HCT116 (cell line): ENCODE measurements around the gene ISCA1. TPM values are rescaled to one million over a fixed set of nuclear protein-coding genes. Genes with fewer than 3 reads are reported as not detected.

Source experiments
- ATAC-seq: fragments of 200-7000 bp; cut with Tn5 transposase; 2 replicates; pipeline ENCODE4 v1.9.1; 2020; ENCODE audit warnings: mild to moderate bottlenecking, moderate library complexity
- Bru-seq: library from RNA; stranded (reverse); fragments of 400-500 nt; gene quantifications from one replicate; lab custom pipeline; 2021; lab: Mats Ljungman, UMichigan
- BruChase-seq, 2 experiments: library from RNA; stranded (reverse); fragments of 400-500 nt; gene quantifications; one replicate each; lab custom pipeline; 2021; lab: Mats Ljungman, UMichigan
- BruUV-seq: library from RNA; stranded (reverse); fragments of 400-500 nt; replicated peaks from 2 replicates; lab custom pipeline; 2021; lab: Mats Ljungman, UMichigan
- CTCF ChIA-PET: fragments of 300-600 bp; sonication (Branson Sonifier 250); formaldehyde crosslinking; loops from one replicate; lab custom pipeline; 2021; ENCODE audit warnings: antibody characterized with exemption; lab: Charles Lee
- POLR2A ChIA-PET: fragments of 300-600, 350-600 bp; sonication (Branson Sonifier 250); formaldehyde crosslinking; loops from one replicate; lab custom pipeline; 2021; ENCODE audit warnings: antibody characterized with exemption; lab: Charles Lee
- RAD21 ChIA-PET, 2 experiments: fragments of 300-600 bp; sonication (Branson Sonifier 250); formaldehyde crosslinking; loops; one replicate each; lab custom pipeline; 2023; ENCODE audit warnings: low total read pairs in 2 of 2; ENCODE audit not compliant: uncharacterized antibody in 2 of 2, unreplicated experiment in 2 of 2, low non-redundant PET in 1 of 2; lab: Charles Lee
- DNase-seq: peaks from one replicate; pipeline ENCODE4 v3.0.0-alpha.2; 2010; ENCODE audit warnings: low read depth, low spot score
- H2AFZ ChIP-seq: fragments of 200-600 bp; shearing (Covaris generic), sonication (generic); 2 replicates; pipeline ENCODE4 v1.6.1; 2017; ENCODE audit warnings: low read depth, mixed run types, mixed read lengths, antibody characterized with exemption, low read length; ENCODE audit not compliant: poor library complexity, severe bottlenecking
- H3K27ac ChIP-seq: 2 replicates; pipeline ENCODE4 v1.5.1; 2012; ENCODE audit warnings: low read depth, low read length
- H3K27me3 ChIP-seq: fragments of 200-600 bp; sonication (generic); 2 replicates; pipeline ENCODE4 v1.6.1; 2016; ENCODE audit warnings: mixed run types, low read length, mixed read lengths; ENCODE audit not compliant: insufficient read depth
- H3K36me3 ChIP-seq, 2 experiments: fragments of 200-500 bp in 1 of 2; fragments of 200-600 bp in 1 of 2; sonication (Bioruptor generic) in 1 of 2; sonication (generic) in 1 of 2; 2 replicates each; pipeline versions ENCODE4 v1.5.1 to v1.6.1; 2014 to 2016; ENCODE audit warnings: low read length in 2 of 2, inconsistent platforms in 1 of 2, mixed read lengths in 1 of 2, mixed run types in 1 of 2; ENCODE audit not compliant: insufficient read depth in 2 of 2, control insufficient read depth in 1 of 2
- H3K4me1 ChIP-seq, 2 experiments: fragments of 200-600 bp in 1 of 2; sonication (generic) in 1 of 2; 2 replicates each; pipeline versions ENCODE4 v1.5.1 to v1.6.1; 2012 to 2017; ENCODE audit warnings: low read length in 2 of 2, inconsistent platforms in 1 of 2, mild to moderate bottlenecking in 1 of 2, mixed read lengths in 1 of 2, mixed run types in 1 of 2, moderate library complexity in 1 of 2; ENCODE audit not compliant: insufficient read depth in 2 of 2, control insufficient read depth in 1 of 2
- H3K4me2 ChIP-seq: fragments of 200-600 bp; sonication (generic); 2 replicates; pipeline ENCODE4 v1.6.1; 2017; ENCODE audit warnings: mixed run types, low read length, mixed read lengths
- H3K4me3 ChIP-seq, 2 experiments: fragments of 200-600 bp in 1 of 2; sonication (generic) in 1 of 2; replicated peaks in 1 of 2; 2 replicates each; pipeline ENCODE4 v1.5.1; 2011 to 2016; ENCODE audit warnings: low read length in 2 of 2, control low read depth in 1 of 2, low read depth in 1 of 2, mild to moderate bottlenecking in 1 of 2, mixed read lengths in 1 of 2, mixed run types in 1 of 2
- H3K79me2 ChIP-seq: fragments of 200-600 bp; sonication (generic); 2 replicates; pipeline ENCODE4 v1.6.1; 2017; ENCODE audit warnings: mild to moderate bottlenecking, mixed run types, low read length, moderate library complexity, mixed read lengths; ENCODE audit not compliant: insufficient read depth
- H3K9ac ChIP-seq: fragments of 200-600 bp; sonication (generic); 2 replicates; pipeline ENCODE4 v1.6.1; 2016; ENCODE audit warnings: low read length, mixed read lengths
- H3K9me2 ChIP-seq: fragments of 200-600 bp; sonication (generic), shearing (Covaris generic); 2 replicates; pipeline ENCODE4 v1.6.1; 2017; ENCODE audit warnings: mixed run types, mild to moderate bottlenecking, moderate library complexity; ENCODE audit not compliant: insufficient read depth
- H3K9me3 ChIP-seq, 2 experiments: fragments of 200-500 bp in 1 of 2; fragments of 200-600 bp in 1 of 2; sonication (Bioruptor generic) in 1 of 2; sonication (generic) in 1 of 2; 2 replicates each; pipeline ENCODE4 v1.6.1; 2014 to 2017; ENCODE audit warnings: low read length in 2 of 2, mixed read lengths in 2 of 2, inconsistent platforms in 1 of 2, low read depth in 1 of 2, mild to moderate bottlenecking in 1 of 2, mixed run types in 1 of 2, moderate library complexity in 1 of 2; ENCODE audit not compliant: control insufficient read depth in 1 of 2, insufficient read depth in 1 of 2
- H4K20me1 ChIP-seq: fragments of 200-600 bp; sonication (generic), shearing (Covaris generic); 2 replicates; pipeline ENCODE4 v1.6.1; 2017; ENCODE audit warnings: mixed run types, mild to moderate bottlenecking, moderate library complexity; ENCODE audit not compliant: insufficient read depth
- EGR1 ChIP-seq: IDR thresholded peaks from 2 replicates; pipeline ENCODE4 v1.6.1; 2012; ENCODE audit warnings: low read depth
- FOSL1 ChIP-seq: IDR thresholded peaks from 2 replicates; pipeline ENCODE4 v1.6.1; 2012; ENCODE audit warnings: low read depth
- POLR2A ChIP-seq: IDR thresholded peaks from 2 replicates; pipeline ENCODE4 v1.7.0; 2011; ENCODE audit warnings: borderline replicate concordance; ENCODE audit not compliant: insufficient read depth, insufficient read length; ENCODE audit errors: extremely low read depth
- POLR2AphosphoS5 ChIP-seq: IDR thresholded peaks from 2 replicates; pipeline ENCODE4 v1.6.1; 2011; ENCODE audit warnings: mild to moderate bottlenecking, low read depth, low read length, moderate library complexity
- SIN3A ChIP-seq: IDR thresholded peaks from 2 replicates; pipeline ENCODE4 v1.6.1; 2012; ENCODE audit warnings: low read depth
- SP1 ChIP-seq: IDR thresholded peaks from 2 replicates; pipeline ENCODE4 v1.6.1; 2012; ENCODE audit warnings: low read depth
- ZFX ChIP-seq: fragments of 450-650 bp; IDR thresholded peaks from 2 replicates; pipeline ENCODE4 v1.6.1; 2017
- intact Hi-C: fragments of 100-400 bp; cut with micrococcal nuclease; formaldehyde crosslinking; loops from 2 replicates; pipeline ENCODE4 v1.10.0; 2022
- long read RNA-seq: library from polyadenylated mRNA; unstranded; transcript quantifications from one replicate; pipeline ENCODE4 v2.0.0, GENCODE V29; 2021; ENCODE audit not compliant: unreplicated experiment
- polyA plus RNA-seq: library from polyadenylated mRNA; unstranded; fragments of >200 nt; gene quantifications from 2 replicates; pipeline ENCODE4 v1.2.1, GENCODE V29; 2012; ENCODE audit warnings: missing spikeins
- total RNA-seq: library from RNA; stranded (reverse); gene quantifications from one replicate; pipeline ENCODE4 v1.2.1, GENCODE V29; 2021; ENCODE audit not compliant: unreplicated experiment
- TF ChIP-seq, protein P1 (sequence below): IDR thresholded peaks from 2 replicates; pipeline ENCODE4 v1.6.1; 2011; ENCODE audit warnings: mild to moderate bottlenecking, low read length, moderate library complexity; ENCODE audit not compliant: insufficient replicate concordance; ENCODE audit errors: extremely low read depth
- TF ChIP-seq, protein P2 (sequence below): IDR thresholded peaks from 2 replicates; pipeline ENCODE4 v1.6.1; 2012

ISCA1 gene
- total RNA-seq (25.7 TPM), Bru-seq, nascent RNA (percentile 85 among the genes with signal in this experiment), BruChase-seq, experiment 1, labeled RNA remaining after a 6-hour chase (percentile 86 among the genes with signal in this experiment), BruChase-seq, experiment 2, labeled RNA remaining after a 2-hour chase (percentile 84 among the genes with signal in this experiment)
- 9.2 and 11.9 TPM in 2 replicates for polyA plus RNA-seq
- long read RNA-seq, transcript ISCA1-203 (4 exons, 1,958 nt), result major isoform, 36 of 44 reads
- long read RNA-seq, partial matches to known transcripts, result 2 of 44 reads
- long read RNA-seq, other reads (novel, unspliced or antisense), result 5 of 44 reads

DNA sequence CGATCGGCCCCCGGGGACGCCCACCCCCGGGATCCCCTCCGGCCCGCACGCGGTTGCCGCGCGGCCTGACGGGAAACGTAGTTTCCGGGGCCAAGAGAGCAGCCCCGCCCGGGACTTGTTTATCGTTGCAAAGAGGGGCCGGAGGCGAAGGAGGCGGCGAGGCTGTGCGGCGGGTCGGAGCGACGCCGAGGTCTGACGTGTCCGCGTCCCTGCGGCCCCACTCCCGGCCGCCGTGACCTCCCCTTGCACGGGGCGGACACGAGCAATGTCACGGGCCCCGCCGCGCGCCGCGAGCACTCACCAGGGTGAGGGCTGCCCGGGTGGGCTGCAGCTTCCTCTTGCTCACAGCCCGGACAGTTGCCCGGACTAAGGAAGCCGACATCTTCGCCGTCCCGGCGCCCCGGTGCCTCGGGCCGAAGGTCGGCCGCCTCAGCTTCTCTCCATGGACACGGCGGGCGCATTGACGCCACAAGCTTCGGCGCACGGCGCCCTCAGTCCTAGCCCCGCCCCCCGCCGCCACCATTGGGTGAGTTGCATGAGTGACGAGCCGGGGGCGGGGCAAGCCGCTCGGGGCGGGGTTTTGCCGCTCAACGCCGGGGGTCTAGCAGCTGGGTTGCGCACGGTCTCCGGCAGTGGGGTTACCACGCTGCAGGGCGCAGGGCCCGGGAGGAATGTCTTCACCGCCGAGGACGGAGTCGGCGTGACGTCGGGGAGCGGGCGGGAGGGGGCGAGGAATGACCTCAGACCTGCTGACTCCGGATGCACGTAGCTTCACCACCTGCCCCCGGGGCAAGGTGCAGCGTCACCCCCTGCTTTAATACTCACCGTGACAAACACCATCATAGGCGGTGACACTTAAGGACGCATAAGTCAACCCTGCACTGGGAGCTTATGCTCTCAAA is at the start of gene ISCA1:
Gene ISCA1, minus strand, starts transcription at position 462 of the 902 bp plus-strand sequence. Its CDS starts 80 bp downstream, at position 382.
- H3K36me3 ChIP-seq, result peaks cover 3 to 7% of the 10 kb centered on the region in 2 experiments; a peak in 1 of 4 replicates
- peaks cover 5 to 15% of the 10 kb centered on the region in 2 experiments; a peak in 3 of 4 replicates for H3K4me1 ChIP-seq
- RAD21 ChIA-PET, result no interaction called here
- H4K20me1 ChIP-seq, result no peaks in the 10 kb centered on the region
- intact Hi-C loops, result loop anchor here (2.0 kb wide), 1 partner anchor 66 kb away; no protein-coding TSS in a partner anchor
- no peaks in the 10 kb centered on the region for H3K9me2 ChIP-seq
- CTCF ChIA-PET, result interaction anchor here (1.0 kb wide), 1 partner anchor 80 kb away, joined by 8 read pairs; no protein-coding TSS in a partner anchor
- peak within 1 kb of the TSS; percentile 73 for H2AFZ ChIP-seq
- DNase-seq (peak; percentile 64), ATAC-seq (peak; percentile 93)
- peak within 1 kb of the TSS; percentile 97 for H3K27ac ChIP-seq
- no peaks in the 10 kb centered on the region for H3K9me3 ChIP-seq
- peak within 1 kb of the TSS; percentile 91 for H3K9ac ChIP-seq
- BruUV-seq, result no TSS peak
- H3K27me3 ChIP-seq, result no peaks in the 10 kb centered on the region
- H3K4me2 ChIP-seq, result peak within 1 kb of the TSS; percentile 97
- POLR2A ChIA-PET, result no interaction called here
- H3K79me2 ChIP-seq, result peaks cover 45% of the 10 kb centered on the region
- H3K4me3 ChIP-seq, result peak within 1 kb of the TSS; percentile 95 to 97
- peak; percentile 71; the same call in 1 of the 2 replicates for TF ChIP-seq EGR1
- TF ChIP-seq, protein P1, sequence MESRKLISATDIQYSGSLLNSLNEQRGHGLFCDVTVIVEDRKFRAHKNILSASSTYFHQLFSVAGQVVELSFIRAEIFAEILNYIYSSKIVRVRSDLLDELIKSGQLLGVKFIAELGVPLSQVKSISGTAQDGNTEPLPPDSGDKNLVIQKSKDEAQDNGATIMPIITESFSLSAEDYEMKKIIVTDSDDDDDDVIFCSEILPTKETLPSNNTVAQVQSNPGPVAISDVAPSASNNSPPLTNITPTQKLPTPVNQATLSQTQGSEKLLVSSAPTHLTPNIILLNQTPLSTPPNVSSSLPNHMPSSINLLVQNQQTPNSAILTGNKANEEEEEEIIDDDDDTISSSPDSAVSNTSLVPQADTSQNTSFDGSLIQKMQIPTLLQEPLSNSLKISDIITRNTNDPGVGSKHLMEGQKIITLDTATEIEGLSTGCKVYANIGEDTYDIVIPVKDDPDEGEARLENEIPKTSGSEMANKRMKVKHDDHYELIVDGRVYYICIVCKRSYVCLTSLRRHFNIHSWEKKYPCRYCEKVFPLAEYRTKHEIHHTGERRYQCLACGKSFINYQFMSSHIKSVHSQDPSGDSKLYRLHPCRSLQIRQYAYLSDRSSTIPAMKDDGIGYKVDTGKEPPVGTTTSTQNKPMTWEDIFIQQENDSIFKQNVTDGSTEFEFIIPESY, result peak; percentile 17
- TF ChIP-seq POLR2A, result peak; percentile 60
- TF ChIP-seq ZFX, result peak; percentile 91
- no peak for TF ChIP-seq FOSL1
- TF ChIP-seq, protein P2, sequence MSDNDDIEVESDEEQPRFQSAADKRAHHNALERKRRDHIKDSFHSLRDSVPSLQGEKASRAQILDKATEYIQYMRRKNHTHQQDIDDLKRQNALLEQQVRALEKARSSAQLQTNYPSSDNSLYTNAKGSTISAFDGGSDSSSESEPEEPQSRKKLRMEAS, result peak; percentile 87
- TF ChIP-seq SIN3A, result peak; percentile 59
- peak; percentile 92 for TF ChIP-seq POLR2AphosphoS5
- no peak for TF ChIP-seq SP1
